MM.1S (cell line): Measurements from ENCODE around the gene GRPEL1.

Experiments
- CTCF ChIP-seq: fragments of 300-600 bp; sonication (generic); IDR thresholded peaks from 2 replicates; pipeline ENCODE4 v1.5.1; 2016; ENCODE audit warnings: antibody characterized with exemption, low read length, mixed read lengths
- EZH2 ChIP-seq: fragments of 300-600 bp; sonication (generic); optimal IDR thresholded peaks from 2 replicates; pipeline ENCODE3; 2017; ENCODE audit warnings: low read depth, mild to moderate bottlenecking, antibody characterized with exemption, low read length, mixed read lengths
- EZH2phosphoT487 ChIP-seq: fragments of 300-600 bp; sonication (generic); IDR thresholded peaks from 2 replicates; pipeline ENCODE4 v1.6.1; 2018; ENCODE audit warnings: antibody characterized with exemption, low read length

GRCh38 chr4:7046971-7047370, 20.9 kb downstream of the GRPEL1 start:
- no peak for TF ChIP-seq CTCF
- TF ChIP-seq EZH2phosphoT487 = no peak
- TF ChIP-seq EZH2 = no peak
